Stomach smooth muscle (tissue), 2 donors: ENCODE results near the gene BAZ1A.

Source experiments
- H3K27ac ChIP-seq: one replicate; pipeline ENCODE4 v1.7.0; 2013; ENCODE audit warnings: mild to moderate bottlenecking, low read length, inconsistent platforms
- H3K27me3 ChIP-seq, 2 donors: one replicate each; pipeline ENCODE4 v1.7.0; 2013; ENCODE audit warnings: low read length in 2 of 2; ENCODE audit not compliant: insufficient read depth in 2 of 2, control insufficient read depth in 1 of 2
- H3K36me3 ChIP-seq, 2 donors: one replicate each; pipeline ENCODE4 v1.7.0; 2013; ENCODE audit warnings: low read length in 2 of 2; ENCODE audit not compliant: control insufficient read depth in 2 of 2, insufficient read depth in 2 of 2
- H3K4me1 ChIP-seq: one replicate; pipeline ENCODE4 v1.7.0; 2013; ENCODE audit warnings: low read length; ENCODE audit not compliant: control insufficient read depth, insufficient read depth
- H3K4me3 ChIP-seq, 2 donors: one replicate each; pipeline ENCODE4 v1.7.0; 2013; ENCODE audit warnings: low read length in 2 of 2
- H3K9ac ChIP-seq, 2 donors: one replicate each; pipeline ENCODE4 v1.7.0; 2013; ENCODE audit warnings: low read length in 2 of 2, mild to moderate bottlenecking in 1 of 2
- H3K9me3 ChIP-seq, 2 donors: one replicate each; pipeline ENCODE4 v1.7.0; 2013; ENCODE audit warnings: low read length in 2 of 2; ENCODE audit not compliant: control insufficient read depth in 2 of 2
- donor health status: healthy.
- donor health status: Pancreatic carcinoma.

Gene BAZ1A

DNA sequence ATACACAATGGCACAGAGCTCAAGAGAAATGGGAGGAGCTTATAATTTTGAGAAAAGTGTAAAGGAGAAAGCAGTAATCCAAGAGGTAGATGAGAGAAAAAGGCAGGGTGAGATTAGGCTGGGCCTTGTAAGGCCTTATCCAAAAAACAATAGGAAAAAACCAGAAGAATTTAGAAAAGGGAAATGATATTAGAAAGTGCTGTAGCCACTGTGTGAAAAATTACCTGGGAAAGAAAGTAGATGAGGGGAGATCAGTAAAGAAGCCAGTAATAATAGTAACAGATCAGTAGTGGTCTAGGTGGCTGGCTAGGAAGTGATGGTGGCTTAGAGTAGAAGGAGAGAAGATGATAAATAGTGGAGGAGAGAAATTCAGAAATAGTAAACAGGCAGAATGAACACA is 94.5 kb downstream of the BAZ1A start:
- Histone ChIP-seq H3K27me3 (no peaks in the 10 kb centered on the region), H3K9me3 (no peaks in the 10 kb centered on the region), H3K4me1 (no peaks in the 10 kb centered on the region), H3K9ac (no peak overlapping the region), H3K4me3 (no peak overlapping the region), H3K27ac (no peak overlapping the region), H3K36me3 (peaks cover 4 to 11% of the 10 kb centered on the region in 2 donors)

DNA sequence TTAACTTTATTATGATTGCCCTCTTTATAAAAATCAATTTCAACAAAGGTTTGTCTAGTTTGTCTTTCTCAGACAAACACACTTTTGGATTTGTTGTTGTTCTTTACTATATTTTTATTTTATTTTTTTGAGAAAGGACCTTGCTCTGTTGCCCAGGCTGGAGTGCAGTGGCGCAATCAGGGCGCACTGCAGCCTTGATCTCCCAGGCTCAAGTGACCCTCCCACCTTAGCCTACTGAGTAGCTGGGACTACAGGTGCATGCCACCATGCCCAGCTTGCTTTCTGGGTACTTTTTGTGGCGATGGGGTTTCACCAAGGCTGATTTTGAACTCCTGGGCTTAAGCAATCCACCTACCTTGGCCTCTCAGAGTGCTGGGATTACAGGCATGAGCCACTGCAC is 96.4 kb downstream of the BAZ1A start:
- Histone ChIP-seq H3K27ac (no peak overlapping the region), H3K36me3 (peaks cover 4 to 11% of the 10 kb centered on the region in 2 donors)

DNA sequence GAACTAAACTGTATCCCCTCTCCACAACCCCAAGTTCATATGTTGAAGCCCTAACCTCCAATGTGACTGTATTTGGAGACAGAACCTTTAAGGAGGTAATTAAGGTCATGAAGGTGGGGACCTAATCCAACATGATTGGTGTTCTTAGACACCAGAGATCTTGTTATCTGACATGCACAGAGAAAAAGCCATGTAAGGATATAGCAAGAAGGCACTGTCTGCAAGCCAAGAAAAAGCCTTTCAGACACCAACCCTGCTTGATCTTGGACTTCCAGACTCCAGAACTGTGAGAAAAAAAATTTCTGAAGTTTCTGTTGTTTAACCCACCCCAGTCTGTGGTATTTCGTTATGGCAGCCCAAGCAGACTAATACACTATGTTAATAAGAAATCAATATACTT is 98.5 kb downstream of the BAZ1A start:
- no peak overlapping the region for H3K27ac ChIP-seq
- peaks cover 0 to 5% of the 10 kb centered on the region in 2 donors for H3K36me3 ChIP-seq
- no peak overlapping the region for H3K4me3 ChIP-seq
- H3K9ac ChIP-seq, result no peak overlapping the region
- no peaks in the 10 kb centered on the region for H3K27me3 ChIP-seq
- no peaks in the 10 kb centered on the region for H3K4me1 ChIP-seq
- H3K9me3 ChIP-seq, result no peaks in the 10 kb centered on the region

More for the DNA sequence above, 96.4 kb downstream of the BAZ1A start:
- Histone ChIP-seq H3K9me3 (no peaks in the 10 kb centered on the region), H3K4me3 (no peak overlapping the region), H3K27me3 (no peaks in the 10 kb centered on the region), H3K4me1 (no peaks in the 10 kb centered on the region), H3K9ac (no peak overlapping the region)

DNA sequence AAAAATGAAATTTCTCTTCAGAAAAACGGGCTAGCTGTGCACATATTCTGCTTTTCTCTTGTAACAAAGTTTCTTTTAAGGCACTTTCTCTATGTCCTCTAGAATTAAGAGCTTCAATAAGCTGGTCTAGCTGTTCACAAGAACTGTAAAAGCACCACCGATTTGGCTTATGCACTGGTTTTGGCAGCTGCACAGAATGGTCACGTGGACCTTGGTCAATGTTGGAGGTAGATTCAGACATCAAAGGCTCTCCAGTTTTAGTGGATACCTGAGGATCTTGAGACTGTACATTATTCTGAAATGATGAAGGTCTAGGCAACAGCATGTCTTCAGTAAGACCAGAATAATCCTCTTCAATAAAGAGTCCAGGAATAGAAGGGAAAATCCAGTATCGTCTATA is 99.2 kb downstream of the BAZ1A start:
- no peaks in the 10 kb centered on the region for H3K9me3 ChIP-seq
- H3K4me1 ChIP-seq, result no peaks in the 10 kb centered on the region
- no peak overlapping the region for H3K27ac ChIP-seq
- H3K9ac ChIP-seq, result no peak overlapping the region
- H3K27me3 ChIP-seq, result no peaks in the 10 kb centered on the region
- H3K4me3 ChIP-seq, result no peak overlapping the region
- H3K36me3 ChIP-seq, result peaks cover 0 to 5% of the 10 kb centered on the region in 2 donors

DNA sequence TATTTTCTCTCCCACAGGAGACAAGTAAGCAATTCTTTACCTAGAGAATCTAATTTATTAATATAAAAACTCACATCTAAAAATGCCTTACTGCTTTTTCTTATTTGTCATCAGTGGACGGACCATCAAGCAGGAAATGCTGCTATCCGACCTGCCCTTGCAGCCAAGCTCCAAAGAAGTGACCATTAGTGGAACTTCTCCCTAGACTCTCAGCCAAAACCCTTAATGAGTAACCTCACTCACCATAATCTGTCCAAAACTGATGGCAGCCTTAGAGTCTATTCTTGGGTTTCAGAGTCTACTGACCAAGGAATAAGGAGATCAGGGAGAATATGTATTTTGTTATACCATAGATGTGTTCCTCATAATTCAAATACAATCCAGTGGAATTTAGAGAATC is 99.8 kb downstream of the BAZ1A start:
- Histone ChIP-seq H3K4me3 (no peak overlapping the region), H3K27ac (no peak overlapping the region), H3K9ac (no peak overlapping the region), H3K27me3 (no peaks in the 10 kb centered on the region), H3K36me3 (peaks cover 0 to 5% of the 10 kb centered on the region in 2 donors), H3K4me1 (no peaks in the 10 kb centered on the region), H3K9me3 (no peaks in the 10 kb centered on the region)

DNA sequence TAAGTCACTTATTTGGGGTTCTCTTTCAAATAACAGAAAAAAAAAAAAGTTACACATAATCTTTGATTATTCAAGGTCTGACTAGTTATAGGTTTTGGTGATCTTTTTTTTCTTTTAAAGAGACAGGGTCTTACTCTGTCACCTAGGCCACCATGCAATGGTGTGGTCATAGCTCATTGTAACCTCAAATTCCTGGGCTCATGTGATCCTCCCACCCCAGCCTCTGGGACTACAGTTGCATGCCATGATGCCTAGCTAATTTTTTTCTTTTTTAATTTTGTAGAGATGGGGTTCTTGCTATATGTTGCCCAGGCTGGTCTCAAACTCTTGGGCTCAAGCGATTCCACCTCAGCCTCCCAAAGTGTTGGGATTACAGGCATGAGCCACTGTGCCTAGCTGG is 104.3 kb downstream of the BAZ1A start:
- H3K9ac ChIP-seq, result no peak overlapping the region
- H3K4me1 ChIP-seq, result no peaks in the 10 kb centered on the region
- peaks cover 0 to 2% of the 10 kb centered on the region in 2 donors for H3K36me3 ChIP-seq

DNA sequence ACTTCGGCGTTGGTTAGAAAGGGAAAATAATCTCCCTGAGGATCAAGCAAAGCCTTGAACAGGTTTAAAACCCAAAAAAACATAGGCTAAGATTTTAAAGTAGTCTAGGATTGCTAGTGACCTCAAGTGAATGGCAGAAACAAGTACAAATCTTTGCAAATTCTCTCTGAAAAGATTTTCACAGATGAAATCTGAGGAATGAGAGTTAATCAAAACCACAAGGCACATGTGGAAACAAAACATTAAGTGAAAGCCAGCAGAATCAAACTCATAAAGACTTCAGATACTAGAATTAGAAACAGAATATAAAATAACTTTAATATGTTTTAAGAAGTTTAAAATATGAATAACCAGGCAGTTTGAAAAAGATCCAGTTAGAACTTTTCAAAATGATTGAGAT is 108.6 kb downstream of the BAZ1A start:
- Histone ChIP-seq H3K4me1 (no peaks in the 10 kb centered on the region), H3K27me3 (no peaks in the 10 kb centered on the region), H3K4me3 (no peak overlapping the region), H3K27ac (no peak overlapping the region), H3K36me3 (peaks cover 3 to 11% of the 10 kb centered on the region in 2 donors), H3K9me3 (no peaks in the 10 kb centered on the region), H3K9ac (no peak overlapping the region)

More for the DNA sequence above, 104.3 kb downstream of the BAZ1A start:
- Histone ChIP-seq H3K9me3 (no peaks in the 10 kb centered on the region), H3K27me3 (no peaks in the 10 kb centered on the region), H3K27ac (no peak overlapping the region), H3K4me3 (no peak overlapping the region)

DNA sequence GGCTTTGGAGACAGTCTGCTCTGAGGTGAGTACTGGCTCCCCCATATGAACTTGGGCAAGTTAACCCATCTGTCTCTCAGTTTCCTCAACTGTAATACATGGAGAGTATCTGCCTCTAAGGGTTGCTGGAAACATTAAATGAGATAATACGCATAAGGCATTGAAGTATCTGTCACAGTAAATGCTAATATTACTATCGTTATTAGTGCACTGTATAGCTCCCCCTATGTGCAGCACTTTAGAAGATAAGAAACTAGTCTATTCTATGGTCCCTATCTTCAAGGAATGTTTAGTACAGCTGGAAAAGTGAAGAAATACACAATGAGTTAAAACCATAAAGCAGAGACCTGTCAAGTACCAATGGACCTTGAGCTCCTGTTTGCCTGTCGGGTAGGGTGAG is 109.1 kb downstream of the BAZ1A start:
- Histone ChIP-seq H3K9ac (no peak overlapping the region), H3K4me3 (no peak overlapping the region), H3K27ac (no peak overlapping the region), H3K4me1 (no peaks in the 10 kb centered on the region), H3K36me3 (peaks cover 3 to 11% of the 10 kb centered on the region in 2 donors), H3K9me3 (no peaks in the 10 kb centered on the region), H3K27me3 (no peaks in the 10 kb centered on the region)

DNA sequence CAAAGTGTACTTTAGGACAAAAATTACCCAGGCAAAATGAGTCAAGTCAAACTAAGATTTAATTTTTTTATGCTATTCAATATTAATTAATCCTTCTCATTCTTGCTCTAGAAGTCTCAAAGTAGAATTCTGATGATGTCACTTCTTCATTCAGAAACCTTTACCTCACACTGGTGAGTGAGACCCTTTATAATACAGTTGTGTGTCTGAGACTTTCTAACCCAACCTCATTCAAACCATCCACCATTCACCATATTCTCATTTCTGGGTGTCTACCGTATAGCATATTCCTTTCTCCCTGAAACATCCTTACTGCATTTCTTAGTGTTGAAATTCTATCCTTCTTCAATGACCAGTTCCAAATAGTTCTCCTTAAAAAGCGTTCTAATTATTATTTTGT is 119.9 kb downstream of the BAZ1A start:
- Histone ChIP-seq H3K36me3 (peaks cover 0 to 2% of the 10 kb centered on the region in 2 donors), H3K9ac (no peak overlapping the region), H3K27me3 (no peaks in the 10 kb centered on the region), H3K27ac (no peak overlapping the region), H3K4me1 (no peaks in the 10 kb centered on the region), H3K9me3 (no peaks in the 10 kb centered on the region), H3K4me3 (no peak overlapping the region)

DNA sequence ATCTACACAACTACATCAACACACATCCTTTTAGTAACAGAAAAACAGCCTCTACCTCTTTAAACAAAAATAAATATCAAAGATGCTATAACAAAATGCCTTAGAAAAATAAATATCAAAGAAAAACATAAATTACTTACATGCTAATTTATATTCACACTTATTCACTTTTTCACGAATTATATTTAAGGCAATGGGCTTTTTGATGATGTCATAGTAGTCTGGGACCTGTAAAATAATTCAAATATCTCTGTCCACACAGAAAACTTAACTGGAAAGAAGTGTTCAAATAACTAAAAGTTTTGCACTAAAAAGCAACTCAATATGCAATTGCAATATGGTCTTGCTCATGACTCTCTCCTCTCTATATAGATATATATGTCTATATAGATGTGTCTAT is 120.5 kb downstream of the BAZ1A start:
- no peak overlapping the region for H3K4me3 ChIP-seq
- no peak overlapping the region for H3K9ac ChIP-seq
- no peaks in the 10 kb centered on the region for H3K9me3 ChIP-seq
- H3K36me3 ChIP-seq, result peaks cover 0 to 2% of the 10 kb centered on the region in 2 donors
- H3K4me1 ChIP-seq, result no peaks in the 10 kb centered on the region
- no peaks in the 10 kb centered on the region for H3K27me3 ChIP-seq
- no peak overlapping the region for H3K27ac ChIP-seq

DNA sequence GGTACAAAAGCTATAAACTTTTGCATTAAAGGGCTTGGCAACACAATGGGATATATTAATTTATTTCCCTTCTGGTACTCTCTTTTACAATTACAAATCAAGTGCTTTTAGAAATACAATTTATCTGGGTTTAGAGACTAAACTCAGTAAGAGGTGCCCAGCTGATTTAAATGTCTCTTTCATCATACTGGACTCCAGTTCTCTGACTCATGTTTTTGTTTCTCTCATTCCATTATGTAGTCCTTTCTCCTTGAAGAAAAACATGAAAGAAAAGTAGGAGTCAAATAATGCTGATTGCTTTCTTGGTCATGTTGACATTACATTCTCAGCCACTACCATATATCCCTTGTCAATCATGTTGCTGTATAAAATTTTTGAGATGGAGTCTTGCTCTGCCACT is 124.5 kb downstream of the BAZ1A start:
- Histone ChIP-seq H3K9me3 (no peaks in the 10 kb centered on the region), H3K4me1 (no peaks in the 10 kb centered on the region), H3K27ac (no peak overlapping the region), H3K9ac (no peak overlapping the region), H3K4me3 (no peak overlapping the region), H3K36me3 (no peaks in the 10 kb centered on the region), H3K27me3 (no peaks in the 10 kb centered on the region)
